Spinal cord (tissue), 10 donors: ENCODE results near the gene KCNA2. TPM values are rescaled to one million over a fixed set of nuclear protein-coding genes. Genes with fewer than 3 reads are reported as not detected.

ENCODE experiments used
- DNase-seq, 6 donors: peaks; one replicate each; pipeline versions ENCODE4 v3.0.0 to v3.0.0-alpha.2; 2013 to 2015; ENCODE audit warnings: low spot score in 6 of 6, low read depth in 4 of 6
- H3K27ac ChIP-seq: one replicate; pipeline ENCODE4 v1.5.1; 2013; ENCODE audit warnings: low read depth, low read length, control low read depth
- H3K27me3 ChIP-seq: one replicate; pipeline ENCODE4 v1.6.1; 2013; ENCODE audit warnings: low read length; ENCODE audit not compliant: control insufficient read depth, insufficient read depth
- H3K36me3 ChIP-seq: one replicate; pipeline ENCODE4 v1.6.1; 2013; ENCODE audit warnings: low read length; ENCODE audit not compliant: control insufficient read depth, insufficient read depth
- H3K4me1 ChIP-seq: one replicate; pipeline ENCODE4 v1.6.1; 2013; ENCODE audit warnings: low read length; ENCODE audit not compliant: control insufficient read depth, insufficient read depth
- H3K4me3 ChIP-seq: one replicate; pipeline ENCODE4 v1.5.1; 2013; ENCODE audit warnings: low read depth, low read length, control low read depth
- H3K9me3 ChIP-seq: one replicate; pipeline ENCODE4 v1.6.1; 2013; ENCODE audit warnings: low read length; ENCODE audit not compliant: control insufficient read depth, insufficient read depth
- WGBS: methylation state at CpG from one replicate; pipeline ENCODE4 v1.1.5; 2013; ENCODE audit warnings: missing lambda C conversion rate; ENCODE audit not compliant: insufficient coverage; 5-methylcytosine and 5-hydroxymethylcytosine counted together
- polyA plus RNA-seq, 2 donors: library from polyadenylated mRNA; unstranded; fragments of 120-200 nt; gene quantifications; one replicate each; pipeline ENCODE4 v1.2.1, GENCODE V29; 2013; ENCODE audit not compliant: insufficient read length in 2 of 2
- total RNA-seq, 2 donors: library from RNA; depleted of rRNA in 1 of 2; stranded (reverse); fragments of 120-200 nt in 1 of 2; fragments of >200 nt in 1 of 2; gene quantifications; one replicate each; pipeline versions ENCODE4 v1.2.3 to v1.2.4, GENCODE V29; 2013 to 2014
- donor health status: healthy.

Gene KCNA2
- total and polyA plus RNA-seq, 4 donors = 10.2 to 36.6 (median 22.1) TPM

DNA sequence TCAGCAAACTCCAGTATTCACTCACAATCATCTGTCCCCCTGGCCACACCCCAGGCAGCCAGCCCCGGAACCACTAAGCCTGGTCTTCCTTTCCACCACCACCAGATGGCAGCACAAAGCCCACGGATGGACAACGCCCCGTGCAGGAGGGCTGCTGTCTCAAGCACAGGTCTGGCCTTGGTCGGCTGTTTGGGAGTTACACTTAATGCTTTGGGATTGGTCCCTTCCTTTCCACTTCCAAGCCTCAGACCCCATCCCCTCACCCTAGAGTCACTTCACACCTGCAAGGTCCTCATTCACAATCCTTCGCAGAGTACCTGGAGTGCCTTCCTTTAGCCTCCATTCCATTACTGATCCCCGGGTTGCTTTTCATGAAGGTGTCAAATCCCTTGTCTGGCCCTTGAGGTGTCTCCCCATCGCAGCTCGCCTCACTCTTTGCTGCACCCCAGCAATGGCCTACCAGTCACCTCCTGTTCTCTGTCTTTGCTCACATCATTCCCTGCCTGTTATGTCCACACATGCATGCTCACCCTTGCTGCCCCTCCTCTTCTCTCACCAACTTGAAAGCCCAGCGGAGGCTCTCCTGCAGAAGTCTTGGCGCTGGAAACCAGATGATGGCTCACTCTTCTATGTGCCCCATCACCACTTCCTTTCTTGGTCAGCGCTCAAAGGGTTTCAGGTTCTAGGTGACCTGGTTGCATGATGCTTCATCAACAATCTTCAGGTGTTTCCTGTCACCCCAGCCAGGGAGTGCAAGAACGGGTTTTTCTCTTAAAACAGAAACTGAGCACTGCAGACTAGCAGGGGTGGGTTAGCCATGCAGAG is 24.9 kb upstream of the KCNA2 start:
- DNase-seq = peak in 3 of 6 donors; percentile 48 to 92 (median 77)
- peaks cover 19% of the 10 kb centered on the region for H3K27me3 ChIP-seq
- 63% methylated on average over 9 of the region's 13 CpGs for WGBS
- H3K27ac ChIP-seq = no peak overlapping the region
- no peak overlapping the region for H3K4me3 ChIP-seq
- peaks cover 7% of the 10 kb centered on the region for H3K4me1 ChIP-seq
- no peaks in the 10 kb centered on the region for H3K9me3 ChIP-seq
- H3K36me3 ChIP-seq = no peaks in the 10 kb centered on the region

DNA sequence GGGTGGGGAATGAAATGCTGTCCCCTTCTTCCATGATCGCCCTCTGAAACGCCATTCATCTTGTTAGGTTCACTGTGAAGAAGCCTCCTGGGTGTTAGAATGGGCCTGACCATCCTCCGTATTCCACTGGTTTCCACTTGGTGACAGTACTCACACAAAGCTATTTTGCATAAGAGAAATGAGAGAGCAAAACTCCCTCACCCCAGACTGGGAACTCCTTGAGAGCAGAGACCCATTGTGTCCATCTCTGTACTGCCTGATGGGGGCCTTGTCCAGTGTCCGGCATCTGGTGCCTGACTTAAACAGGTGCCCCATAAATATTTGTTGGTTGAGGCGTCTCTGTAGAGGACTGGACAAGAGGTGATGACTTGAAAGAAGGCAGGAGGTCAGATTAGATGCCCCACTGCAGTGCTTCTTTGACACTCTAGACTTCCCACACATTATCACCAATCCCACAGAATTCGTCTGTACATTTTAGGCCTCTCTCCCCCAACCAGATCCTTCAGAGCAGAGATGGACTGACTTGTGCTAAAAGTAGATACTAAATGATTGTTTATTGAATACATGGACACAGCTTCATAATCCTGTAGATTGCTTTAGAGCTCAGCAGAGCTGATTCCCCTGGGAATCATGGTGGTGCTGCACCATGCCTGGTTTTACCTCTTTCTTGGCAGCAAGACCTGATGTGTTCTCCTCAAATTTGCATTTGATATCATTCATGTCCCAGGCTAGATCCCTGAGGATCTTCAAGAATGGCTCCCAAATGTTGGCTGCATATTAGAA is 22.4 kb upstream of the KCNA2 start:
- Histone ChIP-seq H3K36me3 (no peaks in the 10 kb centered on the region), H3K27ac (no peak overlapping the region), H3K4me1 (no peaks in the 10 kb centered on the region), H3K9me3 (no peaks in the 10 kb centered on the region), H3K27me3 (peaks cover 19% of the 10 kb centered on the region), H3K4me3 (no peak overlapping the region)
- no peak for DNase-seq
- 76% methylated on average over 3 of the region's 6 CpGs for WGBS

DNA sequence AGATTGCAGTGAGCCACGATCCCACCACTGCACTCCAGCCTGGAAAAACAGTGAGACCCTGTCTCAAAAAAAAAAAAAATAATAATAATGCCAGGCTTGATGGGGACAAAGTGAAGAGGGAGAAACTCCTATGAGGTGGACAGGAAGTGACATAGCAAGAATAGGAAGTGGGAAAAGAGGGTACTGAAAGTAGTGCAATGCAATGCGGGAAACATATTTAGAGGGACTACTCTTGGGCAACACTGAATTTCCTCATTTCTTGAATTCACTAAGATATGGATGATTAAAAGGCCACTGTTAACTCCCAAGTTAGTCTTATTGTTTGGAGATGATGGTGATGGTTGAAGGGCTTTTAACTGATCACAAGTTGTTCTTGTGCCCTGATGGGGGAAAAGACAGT is 21.6 kb upstream of the KCNA2 start:
- Histone ChIP-seq H3K36me3 (no peaks in the 10 kb centered on the region), H3K9me3 (no peaks in the 10 kb centered on the region), H3K27me3 (peaks cover 19% of the 10 kb centered on the region), H3K4me1 (no peaks in the 10 kb centered on the region), H3K27ac (no peak overlapping the region), H3K4me3 (no peak overlapping the region)
- no peak for DNase-seq
- no CpG with 5 or more reads among the region's 2 CpGs for WGBS

DNA sequence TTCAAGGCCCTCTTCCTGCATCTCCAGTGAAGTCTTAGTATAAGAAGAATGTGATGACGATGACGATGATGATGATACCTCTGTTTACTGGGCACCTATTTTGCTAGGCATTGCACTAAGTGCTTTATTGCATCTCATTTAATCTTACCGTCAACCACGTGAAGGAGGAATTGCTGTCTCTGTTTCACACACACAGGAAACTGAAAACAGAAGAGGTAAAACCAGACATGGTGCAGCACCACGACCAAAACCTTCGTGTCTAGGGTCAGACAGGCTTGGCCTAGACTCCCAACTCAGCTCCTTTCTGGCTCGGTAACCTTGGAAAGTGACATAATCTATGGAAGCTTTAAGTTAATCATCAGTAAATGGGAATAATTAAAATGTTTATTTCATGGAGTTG is 20.7 kb upstream of the KCNA2 start:
- 72% methylated on average over 5 of the region's 7 CpGs for WGBS
- Histone ChIP-seq H3K27ac (no peak overlapping the region), H3K36me3 (no peaks in the 10 kb centered on the region), H3K9me3 (no peaks in the 10 kb centered on the region), H3K27me3 (peaks cover 14% of the 10 kb centered on the region), H3K4me1 (no peaks in the 10 kb centered on the region), H3K4me3 (no peak overlapping the region)
- no peak for DNase-seq

DNA sequence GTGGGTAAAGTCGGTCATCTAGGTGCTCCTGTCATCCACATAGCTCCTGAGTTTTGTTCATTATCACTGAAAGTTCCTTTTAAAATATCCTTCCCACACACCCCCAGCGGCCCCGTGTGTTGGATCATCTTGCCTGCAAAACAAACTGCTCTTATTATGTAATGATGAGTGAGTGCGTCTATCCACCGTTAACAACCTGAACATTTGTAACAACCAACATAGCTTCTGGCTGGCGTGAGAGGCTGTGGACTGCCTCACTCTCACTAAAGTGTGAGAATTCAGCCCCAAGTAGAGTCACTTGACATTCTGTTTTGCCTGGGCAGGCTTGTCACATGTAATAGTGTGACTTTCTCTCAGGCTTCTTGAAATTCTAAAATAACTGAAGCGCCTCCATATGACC is 14.5 kb upstream of the KCNA2 start:
- Histone ChIP-seq H3K27ac (no peak overlapping the region), H3K36me3 (no peaks in the 10 kb centered on the region), H3K4me1 (peaks cover 9% of the 10 kb centered on the region), H3K27me3 (peaks cover 29% of the 10 kb centered on the region), H3K4me3 (no peak overlapping the region), H3K9me3 (no peaks in the 10 kb centered on the region)
- WGBS = 40% methylated on average over 1 of the region's 7 CpGs
- no peak for DNase-seq

DNA sequence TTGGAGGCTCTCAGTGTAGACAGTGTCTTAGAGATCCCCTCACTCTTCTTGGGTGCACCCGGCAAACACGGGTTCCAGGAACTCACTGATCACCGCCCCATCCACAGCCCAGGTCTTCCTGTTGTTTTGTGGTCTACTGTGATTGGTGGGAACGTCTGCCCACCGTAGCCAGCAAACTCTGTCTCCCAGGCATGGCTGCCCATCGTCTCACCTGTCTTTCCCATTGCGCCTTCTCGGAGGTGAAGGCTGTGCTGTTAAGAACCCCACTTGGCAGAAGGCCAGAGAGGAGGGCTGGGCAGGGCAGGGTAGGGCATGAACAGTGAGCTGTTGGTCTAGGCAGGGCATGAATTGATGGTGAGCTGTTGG is 14.1 kb upstream of the KCNA2 start:
- Histone ChIP-seq H3K4me3 (no peak overlapping the region), H3K27me3 (peaks cover 29% of the 10 kb centered on the region), H3K27ac (no peak overlapping the region), H3K36me3 (no peaks in the 10 kb centered on the region), H3K4me1 (peaks cover 9% of the 10 kb centered on the region), H3K9me3 (no peaks in the 10 kb centered on the region)
- 74% methylated on average over 8 of the region's 8 CpGs for WGBS
- no peak for DNase-seq

DNA sequence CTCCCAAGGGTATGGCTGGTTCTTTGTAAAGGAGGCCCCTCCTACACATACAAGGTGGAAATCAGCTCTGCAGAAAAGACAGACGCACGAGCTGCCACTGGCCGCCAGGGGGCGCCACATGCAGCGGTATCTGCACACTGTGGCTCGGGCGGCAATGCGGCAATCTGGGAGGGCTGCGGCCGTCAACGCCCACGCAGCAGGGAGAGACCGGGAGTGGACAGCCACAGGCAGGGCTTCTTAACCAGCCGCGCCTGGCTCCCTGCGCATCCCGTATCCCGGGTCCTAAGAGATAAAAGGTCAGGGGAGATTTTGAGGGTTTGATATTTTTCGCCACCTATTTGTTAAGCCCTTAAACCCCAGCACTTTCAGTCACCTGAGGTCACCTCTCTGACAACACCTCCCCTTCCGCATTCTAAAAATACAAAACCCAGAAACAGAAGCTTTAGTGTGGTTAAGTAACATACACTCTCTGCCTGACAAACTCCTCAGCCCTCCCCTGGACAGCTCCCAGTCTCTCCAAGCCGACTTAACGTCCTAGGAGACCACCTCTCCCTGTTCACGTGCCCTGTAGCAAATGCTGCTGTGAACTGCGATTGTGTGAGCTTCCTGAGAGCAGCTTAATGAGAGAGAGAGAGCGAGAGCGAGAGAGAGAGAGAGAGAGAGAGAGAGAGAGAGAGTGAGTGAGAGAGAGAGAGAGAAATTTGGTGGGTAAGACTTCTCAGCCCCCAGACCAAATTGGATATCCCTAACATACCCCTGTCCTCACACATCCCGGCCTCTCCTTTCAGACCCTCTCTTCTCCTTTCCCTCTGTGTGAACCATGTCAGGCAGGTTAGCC is 13.5 kb upstream of the KCNA2 start:
- no peaks in the 10 kb centered on the region for H3K9me3 ChIP-seq
- H3K36me3 ChIP-seq = no peaks in the 10 kb centered on the region
- H3K27ac ChIP-seq = no peak overlapping the region
- peak in 4 of 6 donors; percentile 72 to 95 (median 83) for DNase-seq
- peaks cover 9% of the 10 kb centered on the region for H3K4me1 ChIP-seq
- peak overlapping the region; percentile 7 for H3K4me3 ChIP-seq
- 4% methylated on average over 14 of the region's 27 CpGs for WGBS
- H3K27me3 ChIP-seq = peaks cover 29% of the 10 kb centered on the region

DNA sequence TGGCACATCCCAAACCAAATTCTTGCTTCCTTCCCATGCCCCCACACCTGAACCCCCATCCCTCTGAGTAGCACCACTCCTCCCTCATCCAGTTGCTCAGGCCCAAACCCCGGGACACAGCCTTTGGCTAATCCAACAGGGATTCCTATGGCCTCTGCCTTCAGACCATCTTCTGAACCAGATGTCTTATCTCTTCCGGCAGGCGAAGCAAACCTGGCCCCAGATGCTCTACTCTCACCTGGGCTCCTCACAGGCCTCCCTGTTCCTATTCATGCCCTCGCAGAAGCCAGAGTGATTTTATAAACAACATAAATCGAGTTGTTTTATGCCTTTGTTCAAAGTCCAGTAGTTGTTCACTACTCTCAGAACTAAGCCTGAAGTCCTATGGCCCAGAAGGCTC is 12.5 kb upstream of the KCNA2 start:
- Histone ChIP-seq H3K27ac (no peak overlapping the region), H3K4me1 (peaks cover 9% of the 10 kb centered on the region), H3K9me3 (no peaks in the 10 kb centered on the region), H3K4me3 (no peak overlapping the region), H3K36me3 (no peaks in the 10 kb centered on the region), H3K27me3 (peaks cover 29% of the 10 kb centered on the region)
- DNase-seq = no peak
- WGBS = 85% methylated on average over 5 of the region's 5 CpGs

DNA sequence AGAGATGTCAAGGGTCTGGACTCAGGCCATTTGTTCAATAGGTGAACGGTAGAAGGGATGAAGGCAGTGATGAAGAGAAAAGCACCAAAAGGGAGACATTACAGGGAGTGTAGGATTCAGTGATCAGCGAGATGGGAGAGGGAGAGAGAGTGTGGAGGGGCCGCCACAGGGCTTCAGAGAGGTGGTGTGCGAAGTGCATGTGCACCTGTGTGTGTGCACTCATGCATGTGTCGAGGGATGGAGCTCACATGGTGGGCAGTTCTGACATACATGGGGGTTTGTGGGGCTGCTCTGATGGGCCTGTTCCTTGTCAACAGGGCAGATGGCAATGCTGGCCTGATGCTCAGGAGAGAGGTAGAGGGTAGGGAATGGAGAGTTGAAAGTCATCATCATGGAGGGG is 11.4 kb upstream of the KCNA2 start:
- H3K4me3 ChIP-seq = no peak overlapping the region
- H3K4me1 ChIP-seq = peaks cover 9% of the 10 kb centered on the region
- no peaks in the 10 kb centered on the region for H3K36me3 ChIP-seq
- H3K27me3 ChIP-seq = peaks cover 29% of the 10 kb centered on the region
- no peaks in the 10 kb centered on the region for H3K9me3 ChIP-seq
- no peak for DNase-seq
- no peak overlapping the region for H3K27ac ChIP-seq
- WGBS = 82% methylated on average over 5 of the region's 5 CpGs
